Neural cell (in vitro differentiated cells): ENCODE data around the gene LSMEM2. TPM values are rescaled to one million over a fixed set of nuclear protein-coding genes. Genes with fewer than 3 reads are reported as not detected.
"Not testable (repeated sequence)": the region's sequence is repeated elsewhere in the genome, so short reads cannot be mapped to it uniquely, and the experiment has no call there.

Experiments
- H2AFZ ChIP-seq: fragments of 200-600, 300-800 bp; sonication (generic), shearing (Covaris generic); 2 replicates; pipeline ENCODE4 v1.6.0; 2014; ENCODE audit warnings: low read depth, mild to moderate bottlenecking, antibody characterized with exemption, low read length, moderate library complexity
- H3F3A ChIP-seq: fragments of 200-600 bp; shearing (Covaris generic); 2 replicates; pipeline ENCODE4 v1.6.1; 2016; ENCODE audit warnings: mild to moderate bottlenecking, moderate library complexity, mixed read lengths, antibody characterized with exemption, low read length; ENCODE audit not compliant: insufficient read depth, poor library complexity, severe bottlenecking
- H3K27ac ChIP-seq: fragments of 200-600, 300-800 bp; sonication (generic), shearing (Covaris generic); 2 replicates; pipeline ENCODE4 v1.5.1; 2014; ENCODE audit warnings: mild to moderate bottlenecking, low read length, moderate library complexity
- H3K27me3 ChIP-seq: fragments of 300-800, 200-600 bp; sonication (generic), shearing (Covaris generic); 2 replicates; pipeline ENCODE4 v1.6.0; 2014; ENCODE audit warnings: mild to moderate bottlenecking, low read depth, low read length, moderate library complexity; ENCODE audit not compliant: insufficient read depth
- H3K36me3 ChIP-seq: fragments of 300-800, 200-600 bp; sonication (generic), shearing (Covaris generic); 2 replicates; pipeline ENCODE4 v1.5.1; 2014; ENCODE audit warnings: mild to moderate bottlenecking, antibody characterized with exemption, low read length, moderate library complexity; ENCODE audit not compliant: insufficient read depth
- H3K4me2 ChIP-seq: fragments of 300-800, 200-600 bp; sonication (generic), shearing (Covaris generic); 2 replicates; pipeline ENCODE4 v1.6.0; 2014; ENCODE audit warnings: mild to moderate bottlenecking, low read length
- H3K4me3 ChIP-seq: fragments of 300-800, 200-600 bp; sonication (generic), shearing (Covaris generic); 2 replicates; pipeline ENCODE4 v1.5.1; 2014; ENCODE audit warnings: mild to moderate bottlenecking, low read length, moderate library complexity
- H3K79me2 ChIP-seq: fragments of 200-600 bp; shearing (Covaris generic); replicated peaks from 2 replicates; pipeline ENCODE4 v1.6.0; 2014; ENCODE audit warnings: mild to moderate bottlenecking, low read length, moderate library complexity; ENCODE audit not compliant: insufficient read depth
- H3K9ac ChIP-seq: fragments of 300-800, 200-600 bp; sonication (generic), shearing (Covaris generic); 2 replicates; pipeline ENCODE4 v1.6.1; 2016; ENCODE audit warnings: mild to moderate bottlenecking, low read length, mixed read lengths
- H3K9me2 ChIP-seq: fragments of 200-600 bp; shearing (Covaris generic); 2 replicates; pipeline ENCODE4 v1.6.1; 2016; ENCODE audit warnings: mild to moderate bottlenecking, low read length, mixed read lengths; ENCODE audit not compliant: insufficient read depth
- H3K9me3 ChIP-seq: fragments of 200-600, 300-800 bp; sonication (generic), shearing (Covaris generic); 2 replicates; pipeline ENCODE4 v1.6.1; 2016; ENCODE audit warnings: mild to moderate bottlenecking, mixed run types, low read length, moderate library complexity, mixed read lengths
- H4K20me1 ChIP-seq: fragments of 200-600 bp; shearing (Covaris generic); 2 replicates; pipeline ENCODE4 v1.6.1; 2016; ENCODE audit warnings: mild to moderate bottlenecking, mixed run types; ENCODE audit not compliant: insufficient read depth
- EP300 ChIP-seq: fragments of 450-650 bp; conservative IDR thresholded peaks from 2 replicates; pipeline ENCODE4 v1.6.1; 2014; ENCODE audit warnings: antibody characterized with exemption, mild to moderate bottlenecking, moderate library complexity; ENCODE audit not compliant: poor library complexity, severe bottlenecking
- EZH2 ChIP-seq: fragments of 200-600, 300-800 bp; shearing (Covaris generic), sonication (generic); IDR thresholded peaks from 2 replicates; pipeline ENCODE4 v1.6.1; 2014; ENCODE audit warnings: antibody characterized with exemption, low read length, borderline replicate concordance, mild to moderate bottlenecking; ENCODE audit not compliant: insufficient read depth, poor library complexity, severe bottlenecking
- MXI1 ChIP-seq: fragments of 450-650 bp; conservative IDR thresholded peaks from 2 replicates; pipeline ENCODE4 v1.6.1; 2014; ENCODE audit warnings: antibody characterized with exemption, mild to moderate bottlenecking; ENCODE audit not compliant: poor library complexity, severe bottlenecking
- POLR2AphosphoS5 ChIP-seq: IDR thresholded peaks from 2 replicates; pipeline ENCODE4 v1.6.1; 2012
- RAD21 ChIP-seq: fragments of 450-650 bp; conservative IDR thresholded peaks from 2 replicates; pipeline ENCODE4 v1.6.1; 2014; ENCODE audit warnings: antibody characterized with exemption, mild to moderate bottlenecking, moderate library complexity
- SMC3 ChIP-seq: fragments of 450-650 bp; conservative IDR thresholded peaks from 2 replicates; pipeline ENCODE4 v1.6.1; 2014; ENCODE audit warnings: antibody characterized with exemption, mild to moderate bottlenecking, moderate library complexity; ENCODE audit not compliant: poor library complexity
- TAF1 ChIP-seq: IDR thresholded peaks from 2 replicates; pipeline ENCODE4 v1.6.1; 2012; ENCODE audit warnings: low read depth
- polyA plus RNA-seq: library from polyadenylated mRNA; depleted of rRNA; stranded (reverse); fragments of >200 nt; gene quantifications from 2 replicates; pipeline ENCODE4 v1.2.3, GENCODE V29; 2014
- TF ChIP-seq, protein P1 (sequence below): IDR thresholded peaks from 2 replicates; pipeline ENCODE4 v1.6.1; 2012; ENCODE audit warnings: borderline replicate concordance
- TF ChIP-seq, protein P2 (sequence below): fragments of 450-650 bp; IDR thresholded peaks from 2 replicates; pipeline ENCODE4 v1.5.1; 2014; ENCODE audit warnings: antibody characterized with exemption, mild to moderate bottlenecking, moderate library complexity; ENCODE audit not compliant: poor library complexity, severe bottlenecking

The LSMEM2 gene
- polyA plus RNA-seq, 1 donor from 2014 or later: not detected

DNA sequence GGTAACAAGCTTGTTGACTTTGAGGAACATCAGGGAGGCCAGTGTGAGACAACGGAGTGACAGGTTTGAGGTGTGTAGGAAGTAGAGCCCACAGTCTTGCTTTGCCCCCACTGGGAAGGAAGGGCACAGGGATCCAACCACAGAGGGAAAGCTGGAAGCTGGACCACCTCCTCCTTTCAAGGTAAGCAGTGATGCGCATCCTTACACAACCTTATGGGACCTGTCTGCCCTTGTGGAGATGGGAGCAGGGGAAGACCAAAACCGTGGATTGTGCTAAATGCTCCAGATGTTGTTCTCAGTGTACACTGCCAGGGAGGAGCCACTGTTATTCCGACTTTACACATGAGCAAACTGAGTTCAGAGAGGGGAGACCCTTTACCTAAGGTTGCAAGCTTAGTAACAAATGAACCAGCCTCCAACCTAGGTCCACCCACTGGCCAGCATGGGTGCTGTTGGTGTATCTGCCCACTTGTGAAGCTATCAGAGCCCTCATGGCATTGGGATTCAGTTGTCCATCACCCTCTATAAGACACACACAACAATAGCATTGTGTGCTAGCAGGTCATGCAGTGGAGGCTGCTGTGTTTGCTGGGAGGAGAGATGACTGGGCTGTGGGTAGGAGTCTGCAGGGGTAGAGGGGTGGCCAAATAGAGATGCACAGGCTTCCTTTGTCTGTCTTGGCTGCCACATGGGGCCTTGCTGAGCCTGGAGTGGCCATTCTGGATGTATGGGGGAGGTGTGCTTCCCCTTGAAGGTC, 586 bp upstream of the LSMEM2 start:
- Histone ChIP-seq H3F3A (no peaks in the 10 kb centered on the region), H3K36me3 (no peaks in the 10 kb centered on the region), H3K9me2 (no peaks in the 10 kb centered on the region), H3K4me2 (no peak overlapping the region), H3K9ac (no peak overlapping the region), H3K9me3 (no peaks in the 10 kb centered on the region), H3K79me2 (no peaks in the 10 kb centered on the region), H4K20me1 (no peaks in the 10 kb centered on the region), H3K27ac (no peak overlapping the region), H3K27me3 (peaks cover 23% of the 10 kb centered on the region), H2AFZ (no peak overlapping the region), H3K4me3 (no peak overlapping the region)
- TF ChIP-seq, protein P1, sequence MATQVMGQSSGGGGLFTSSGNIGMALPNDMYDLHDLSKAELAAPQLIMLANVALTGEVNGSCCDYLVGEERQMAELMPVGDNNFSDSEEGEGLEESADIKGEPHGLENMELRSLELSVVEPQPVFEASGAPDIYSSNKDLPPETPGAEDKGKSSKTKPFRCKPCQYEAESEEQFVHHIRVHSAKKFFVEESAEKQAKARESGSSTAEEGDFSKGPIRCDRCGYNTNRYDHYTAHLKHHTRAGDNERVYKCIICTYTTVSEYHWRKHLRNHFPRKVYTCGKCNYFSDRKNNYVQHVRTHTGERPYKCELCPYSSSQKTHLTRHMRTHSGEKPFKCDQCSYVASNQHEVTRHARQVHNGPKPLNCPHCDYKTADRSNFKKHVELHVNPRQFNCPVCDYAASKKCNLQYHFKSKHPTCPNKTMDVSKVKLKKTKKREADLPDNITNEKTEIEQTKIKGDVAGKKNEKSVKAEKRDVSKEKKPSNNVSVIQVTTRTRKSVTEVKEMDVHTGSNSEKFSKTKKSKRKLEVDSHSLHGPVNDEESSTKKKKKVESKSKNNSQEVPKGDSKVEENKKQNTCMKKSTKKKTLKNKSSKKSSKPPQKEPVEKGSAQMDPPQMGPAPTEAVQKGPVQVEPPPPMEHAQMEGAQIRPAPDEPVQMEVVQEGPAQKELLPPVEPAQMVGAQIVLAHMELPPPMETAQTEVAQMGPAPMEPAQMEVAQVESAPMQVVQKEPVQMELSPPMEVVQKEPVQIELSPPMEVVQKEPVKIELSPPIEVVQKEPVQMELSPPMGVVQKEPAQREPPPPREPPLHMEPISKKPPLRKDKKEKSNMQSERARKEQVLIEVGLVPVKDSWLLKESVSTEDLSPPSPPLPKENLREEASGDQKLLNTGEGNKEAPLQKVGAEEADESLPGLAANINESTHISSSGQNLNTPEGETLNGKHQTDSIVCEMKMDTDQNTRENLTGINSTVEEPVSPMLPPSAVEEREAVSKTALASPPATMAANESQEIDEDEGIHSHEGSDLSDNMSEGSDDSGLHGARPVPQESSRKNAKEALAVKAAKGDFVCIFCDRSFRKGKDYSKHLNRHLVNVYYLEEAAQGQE: no peak
- TF ChIP-seq, protein P2, sequence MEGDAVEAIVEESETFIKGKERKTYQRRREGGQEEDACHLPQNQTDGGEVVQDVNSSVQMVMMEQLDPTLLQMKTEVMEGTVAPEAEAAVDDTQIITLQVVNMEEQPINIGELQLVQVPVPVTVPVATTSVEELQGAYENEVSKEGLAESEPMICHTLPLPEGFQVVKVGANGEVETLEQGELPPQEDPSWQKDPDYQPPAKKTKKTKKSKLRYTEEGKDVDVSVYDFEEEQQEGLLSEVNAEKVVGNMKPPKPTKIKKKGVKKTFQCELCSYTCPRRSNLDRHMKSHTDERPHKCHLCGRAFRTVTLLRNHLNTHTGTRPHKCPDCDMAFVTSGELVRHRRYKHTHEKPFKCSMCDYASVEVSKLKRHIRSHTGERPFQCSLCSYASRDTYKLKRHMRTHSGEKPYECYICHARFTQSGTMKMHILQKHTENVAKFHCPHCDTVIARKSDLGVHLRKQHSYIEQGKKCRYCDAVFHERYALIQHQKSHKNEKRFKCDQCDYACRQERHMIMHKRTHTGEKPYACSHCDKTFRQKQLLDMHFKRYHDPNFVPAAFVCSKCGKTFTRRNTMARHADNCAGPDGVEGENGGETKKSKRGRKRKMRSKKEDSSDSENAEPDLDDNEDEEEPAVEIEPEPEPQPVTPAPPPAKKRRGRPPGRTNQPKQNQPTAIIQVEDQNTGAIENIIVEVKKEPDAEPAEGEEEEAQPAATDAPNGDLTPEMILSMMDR: no peak
- TF ChIP-seq SMC3 (no peak), MXI1 (no peak), EP300 (no peak), POLR2AphosphoS5 (no peak), TAF1 (no peak), RAD21 (no peak), EZH2 (no peak)

DNA sequence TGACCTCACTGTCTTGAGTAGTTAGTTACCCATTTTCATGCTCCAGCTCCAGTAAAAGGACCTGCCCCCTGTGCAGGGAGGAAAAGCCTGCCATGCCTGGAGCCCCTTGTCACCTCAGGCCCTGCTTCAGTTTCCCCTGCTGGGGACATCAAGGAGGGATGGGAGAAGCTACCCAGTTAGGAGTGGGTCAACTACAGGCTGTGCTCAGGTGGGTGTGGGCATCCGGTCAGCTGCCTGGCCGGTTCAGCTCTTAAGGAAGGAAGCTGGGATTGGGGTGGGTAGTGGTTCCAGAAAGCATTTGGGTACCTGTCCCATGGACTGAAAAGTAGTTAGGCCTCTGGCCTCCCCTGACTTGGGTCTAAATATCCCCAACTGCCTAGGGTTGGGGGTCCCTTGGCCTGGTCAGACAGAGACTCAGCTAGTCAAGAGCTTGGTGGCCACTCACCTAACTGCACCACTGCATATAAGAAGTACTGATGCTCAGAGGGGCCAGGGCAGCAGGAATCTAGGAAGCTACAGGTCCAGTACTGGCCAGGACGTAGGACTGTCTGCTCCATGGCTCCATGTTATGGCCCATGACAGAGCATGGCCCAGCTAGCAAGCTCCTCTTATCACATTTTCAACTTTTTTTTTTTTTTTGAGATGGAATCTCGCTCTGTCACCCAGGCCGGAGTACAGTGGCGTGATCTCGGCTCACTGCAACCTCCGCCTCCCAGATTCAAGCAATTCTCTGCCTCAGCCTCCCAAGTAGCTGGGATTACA, 549 bp downstream of the LSMEM2 start:
- TF ChIP-seq MXI1 (no peak), POLR2AphosphoS5 (no peak), RAD21 (no peak), SMC3 (no peak), EP300 (no peak), EZH2 (no peak), TAF1 (no peak)
- TF ChIP-seq, protein P1: no peak
- TF ChIP-seq, protein P2: no peak
- H4K20me1 ChIP-seq: no peaks in the 10 kb centered on the region
- no peaks in the 10 kb centered on the region for H3K9me3 ChIP-seq
- no peaks in the 10 kb centered on the region for H3F3A ChIP-seq
- no peaks in the 10 kb centered on the region for H3K9me2 ChIP-seq
- H3K4me2 ChIP-seq: no peak overlapping the region
- H3K27ac ChIP-seq: no peak overlapping the region
- H3K9ac ChIP-seq: no peak overlapping the region
- peaks cover 17% of the 10 kb centered on the region for H3K27me3 ChIP-seq
- H3K4me3 ChIP-seq: no peak overlapping the region
- H3K36me3 ChIP-seq: no peaks in the 10 kb centered on the region
- H3K79me2 ChIP-seq: no peaks in the 10 kb centered on the region
- H2AFZ ChIP-seq: no peak overlapping the region

DNA sequence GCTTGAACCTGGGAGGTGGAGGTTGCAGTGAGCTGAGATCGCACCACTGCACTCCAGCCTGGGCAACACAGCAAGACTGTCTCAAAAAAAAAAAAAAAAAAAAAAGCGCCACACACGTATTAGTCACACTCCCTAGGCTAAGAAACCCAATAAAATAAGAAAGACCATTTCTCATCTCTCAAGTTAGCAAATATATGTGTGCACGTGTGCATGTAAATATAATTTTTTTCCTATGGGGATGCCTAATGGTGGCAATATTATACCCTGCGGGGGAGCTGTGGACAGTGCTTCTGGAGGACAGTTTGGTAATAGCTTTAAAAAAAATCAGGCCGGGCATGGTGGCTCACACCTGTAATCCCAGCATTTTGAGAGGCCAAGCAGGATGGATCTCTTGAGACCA, 5.2 kb downstream of the LSMEM2 start:
- not testable (repeated sequence) for H3F3A ChIP-seq, H3K27ac ChIP-seq, H3K9me3 ChIP-seq, H3K9ac ChIP-seq, H4K20me1 ChIP-seq, H3K4me2 ChIP-seq, H3K36me3 ChIP-seq, H3K4me3 ChIP-seq, H3K27me3 ChIP-seq, H2AFZ ChIP-seq, H3K79me2 ChIP-seq, H3K9me2 ChIP-seq
